GM19468 (cell line): ENCODE measurements around the gene SSPN.
"Not testable (repeated sequence)": the region's sequence is repeated elsewhere in the genome, so short reads cannot be mapped to it uniquely, and the experiment has no call there.

ENCODE experiments used
- ATAC-seq: cut with Tn5 transposase; IDR thresholded peaks from one replicate; pipeline ENCODE4 v1.9.1; 2021; ENCODE audit warnings: mild to moderate bottlenecking, moderate library complexity, moderate number of reproducible peaks; ENCODE audit not compliant: unreplicated experiment; ENCODE audit errors: extremely low read depth

SSPN gene

DNA sequence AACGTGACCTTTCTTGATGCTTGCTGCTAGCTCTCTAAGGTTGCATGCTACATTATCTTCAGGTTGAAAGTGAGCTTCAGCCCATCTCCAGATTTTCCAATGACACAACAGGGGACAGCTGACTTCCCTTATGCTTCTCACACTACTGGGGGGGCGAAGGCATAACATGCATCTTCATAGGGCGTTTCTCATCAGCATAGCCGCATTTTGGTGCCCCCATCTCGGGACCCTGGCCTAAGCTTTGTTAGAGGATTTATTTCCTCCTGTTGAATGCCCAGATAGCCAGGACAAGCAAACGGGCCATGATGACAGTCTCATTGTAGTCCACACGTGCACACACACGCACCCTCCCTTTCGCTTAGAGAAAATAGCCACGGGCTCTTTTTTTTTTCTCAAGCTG is 30.7 kb downstream of the SSPN start:
- no peak for ATAC-seq

DNA sequence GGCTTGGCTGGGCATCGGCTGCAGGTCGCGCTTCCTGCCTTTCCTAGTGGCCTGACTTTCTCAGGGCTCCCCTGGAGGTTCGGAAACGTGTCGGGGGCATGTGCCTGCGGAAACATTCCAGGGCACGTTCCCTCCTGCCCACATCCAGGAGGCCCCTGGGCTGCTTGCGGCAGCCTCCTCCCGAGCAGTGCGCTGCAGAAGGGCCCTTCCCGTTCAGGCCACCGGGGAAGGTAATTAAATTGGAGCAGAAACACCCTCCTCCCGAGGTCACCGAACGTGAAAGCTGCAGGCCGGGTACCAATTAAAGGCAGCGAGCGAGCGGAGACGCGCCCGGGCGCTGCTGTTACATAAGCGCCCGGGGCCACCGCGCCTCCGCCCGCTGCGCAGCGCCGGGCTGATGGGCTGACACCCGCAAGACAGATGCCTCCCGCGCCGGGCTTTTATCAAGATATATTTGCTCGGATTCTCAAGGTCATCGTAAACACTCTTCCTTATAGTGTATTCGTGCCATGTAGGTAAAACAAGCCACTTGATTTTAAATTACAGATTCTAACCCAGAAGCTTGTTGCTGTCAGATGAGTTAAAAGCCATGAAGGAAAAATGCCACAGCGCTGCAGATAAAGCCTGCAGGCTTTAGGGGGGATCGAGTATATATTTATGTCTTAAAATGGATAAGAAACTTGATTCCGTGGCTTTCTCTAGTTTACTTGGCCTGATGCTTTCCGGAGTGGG is 31.4 kb downstream of the SSPN start:
- ATAC-seq: no peak

GRCh38 chr12:26227361-26227745 is 32.0 kb downstream of the SSPN start:
- ATAC-seq: no peak

DNA sequence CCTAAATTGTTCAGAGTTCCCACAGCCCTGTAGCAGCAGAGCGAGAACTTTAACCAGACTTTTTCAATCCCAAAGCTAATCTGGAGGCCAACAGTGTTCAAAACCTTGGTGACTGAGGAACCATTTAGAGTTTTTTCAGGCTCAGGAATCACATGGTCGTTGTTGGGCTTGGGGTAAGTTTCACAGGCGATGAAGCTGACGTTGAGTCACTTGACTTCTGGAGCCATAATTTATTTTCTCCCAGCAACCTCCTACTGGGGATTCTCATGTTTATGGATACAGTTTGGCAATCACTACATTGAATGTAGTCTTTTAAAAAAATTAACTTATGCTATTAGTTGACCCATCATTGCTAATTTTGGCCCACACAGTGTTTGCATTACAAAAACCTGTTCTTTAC is 34.5 kb downstream of the SSPN start:
- ATAC-seq: no peak

DNA sequence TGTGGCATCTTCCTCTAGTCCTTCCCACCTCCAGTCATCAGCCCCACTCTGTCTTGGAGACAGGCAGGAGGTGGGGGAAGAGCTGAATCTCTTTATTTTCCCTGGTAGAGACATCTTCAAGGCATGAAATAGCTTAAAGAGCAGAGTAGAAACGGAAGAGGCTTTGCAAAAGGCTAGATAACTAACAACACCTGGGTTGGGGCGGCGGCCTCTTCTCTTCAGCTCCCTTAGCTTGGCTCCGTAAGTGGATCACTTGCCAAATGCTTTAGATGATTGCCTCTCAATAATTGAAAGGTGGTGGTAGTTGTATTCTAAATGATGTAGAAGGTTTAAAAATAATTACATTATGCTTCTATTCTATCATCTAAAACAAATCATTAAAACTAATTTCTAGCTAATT is 36.1 kb downstream of the SSPN start:
- ATAC-seq: no peak

GRCh38 chr12:26231921-26232320 is 36.5 kb downstream of the SSPN start:
- ATAC-seq: no peak

GRCh38 chr12:26233631-26234030 is 38.3 kb downstream of the SSPN start:
- ATAC-seq: no peak

- not testable (repeated sequence) for ATAC-seq
Measured at GRCh38 chr12:26235465-26235864, 40.1 kb downstream of the SSPN start.

DNA sequence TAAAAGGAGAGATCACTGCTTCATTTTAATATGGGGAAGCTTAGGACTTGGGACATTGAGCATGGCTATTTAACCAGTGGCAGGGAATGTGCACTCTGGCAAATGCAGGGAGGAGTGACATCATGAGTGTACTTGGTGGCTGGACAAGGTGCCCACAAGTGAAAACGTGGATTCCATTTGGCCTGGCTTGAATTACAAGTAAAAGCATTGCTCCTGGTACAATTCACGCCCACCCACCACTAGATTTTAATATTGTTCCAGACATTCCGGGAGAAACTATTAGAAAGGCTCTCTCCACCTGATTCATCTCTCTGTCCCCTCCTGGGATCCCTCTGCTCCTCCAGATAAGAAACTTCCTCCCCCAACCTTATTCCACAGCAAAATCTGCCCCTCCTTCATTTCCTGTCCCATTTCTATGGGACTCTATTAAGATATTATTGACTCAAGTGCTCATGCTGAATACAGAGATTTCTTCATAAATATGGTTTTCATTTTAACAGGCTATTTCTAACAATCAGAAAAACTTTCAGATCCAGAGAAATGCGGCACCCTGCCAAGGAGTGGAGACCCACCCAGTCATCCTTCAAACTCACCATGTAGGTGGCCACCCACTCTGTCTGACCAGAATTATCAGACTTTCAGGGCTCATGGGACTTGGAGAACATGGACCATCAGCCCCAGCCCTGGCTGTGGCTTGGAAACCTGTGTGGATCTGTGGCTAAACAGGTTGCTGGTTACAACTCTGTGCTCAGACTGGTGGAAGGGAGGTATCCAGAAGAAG is 43.2 kb downstream of the SSPN start:
- no peak for ATAC-seq

- no peak for ATAC-seq
Measured at GRCh38 chr12:26239122-26239851, 43.9 kb downstream of the SSPN start.

- no peak for ATAC-seq
Measured at GRCh38 chr12:26239852-26240815, 44.8 kb downstream of the SSPN start.

GRCh38 chr12:26241080-26241479 is 45.7 kb downstream of the SSPN start:
- ATAC-seq: no peak

GRCh38 chr12:26242683-26243082 is 47.3 kb downstream of the SSPN start:
- ATAC-seq: no peak

- ATAC-seq: no peak
Measured at GRCh38 chr12:26244503-26244902, 49.1 kb downstream of the SSPN start.

DNA sequence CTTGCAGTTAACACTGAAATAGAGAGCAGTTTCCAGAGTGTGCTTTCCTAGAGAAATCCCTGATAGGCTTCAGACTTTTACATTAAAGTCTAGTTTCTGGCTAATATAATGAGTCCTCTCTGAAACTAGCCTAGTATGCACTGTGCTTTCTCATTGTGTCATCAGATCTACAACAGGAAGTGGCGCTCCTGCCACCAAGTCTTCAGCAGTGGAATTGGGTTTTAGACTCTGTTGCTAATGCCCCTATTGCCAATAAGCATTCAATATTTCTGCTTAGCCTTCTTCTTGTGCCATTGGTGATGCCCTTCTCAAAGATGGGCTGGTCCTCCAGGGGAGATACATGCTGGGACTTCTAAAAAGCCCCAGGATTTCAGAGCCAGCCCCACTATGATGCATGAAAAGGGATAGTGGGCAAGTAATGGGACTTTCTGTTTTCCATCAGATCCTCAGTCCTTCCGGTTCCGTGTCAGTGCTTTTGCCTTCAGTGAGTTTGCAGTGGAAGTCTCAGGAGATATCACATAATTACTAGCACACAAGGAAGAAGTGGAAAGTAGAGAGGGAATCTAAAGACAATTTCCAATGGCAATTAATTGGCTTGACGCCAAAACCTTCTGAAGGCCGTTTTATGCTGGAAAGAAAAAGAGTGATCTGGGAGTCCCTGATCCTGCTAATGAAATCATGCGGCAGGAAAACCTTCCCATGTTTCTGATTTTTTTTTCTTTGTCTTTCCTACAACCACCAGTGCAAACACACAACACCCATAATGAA is 50.0 kb downstream of the SSPN start:
- no peak for ATAC-seq

DNA sequence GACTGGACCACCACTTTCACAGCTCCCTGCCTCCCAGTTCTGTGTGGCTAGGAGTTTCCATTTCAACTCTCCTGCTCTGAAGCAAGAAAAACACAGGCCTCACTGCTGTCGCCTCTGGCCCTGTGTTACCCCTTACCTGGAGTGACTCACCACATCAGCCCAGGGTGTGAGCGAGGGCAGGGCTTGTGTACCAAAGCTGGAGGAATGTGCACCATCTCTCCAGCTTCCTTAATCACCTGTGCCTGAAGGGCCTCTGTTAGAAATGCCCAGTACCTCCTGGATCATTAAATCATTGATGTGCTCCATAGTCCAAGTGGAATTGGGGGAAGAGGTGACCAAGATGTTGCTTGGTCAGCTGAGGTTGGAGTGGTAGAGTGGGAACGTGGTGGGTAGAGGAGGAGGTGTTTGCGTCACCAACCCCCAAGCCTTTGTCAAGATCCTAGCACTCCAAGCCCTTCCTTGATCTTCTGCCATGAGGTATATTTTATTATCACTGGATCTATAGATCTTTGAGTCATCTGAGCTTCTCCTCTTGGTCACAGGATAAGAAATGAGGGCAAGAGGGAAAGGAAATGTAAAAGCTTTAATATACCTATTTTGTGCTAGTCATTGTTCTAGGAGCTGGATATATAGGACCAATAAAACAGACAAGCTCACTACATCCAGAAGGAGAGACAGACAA is 51.3 kb downstream of the SSPN start:
- no peak for ATAC-seq

DNA sequence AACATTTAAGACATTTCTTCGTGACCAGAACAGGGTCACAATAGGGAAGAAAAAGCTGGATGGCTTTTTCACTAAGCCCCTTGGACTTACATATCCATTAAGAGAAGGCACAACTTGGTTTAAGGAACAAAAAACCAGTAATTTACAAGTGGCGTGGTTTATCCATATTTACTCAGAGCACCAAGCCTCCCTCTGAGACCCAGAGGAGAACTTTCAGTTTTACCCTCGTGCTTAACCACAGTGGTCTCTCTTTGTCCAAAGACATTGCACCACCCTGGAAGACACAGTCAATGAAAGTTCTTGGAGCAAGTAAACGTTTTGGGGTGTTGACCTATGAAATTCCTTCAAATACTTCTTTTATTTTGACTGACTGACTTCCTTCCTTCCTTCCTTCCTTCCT is 52.5 kb downstream of the SSPN start:
- ATAC-seq: no peak

DNA sequence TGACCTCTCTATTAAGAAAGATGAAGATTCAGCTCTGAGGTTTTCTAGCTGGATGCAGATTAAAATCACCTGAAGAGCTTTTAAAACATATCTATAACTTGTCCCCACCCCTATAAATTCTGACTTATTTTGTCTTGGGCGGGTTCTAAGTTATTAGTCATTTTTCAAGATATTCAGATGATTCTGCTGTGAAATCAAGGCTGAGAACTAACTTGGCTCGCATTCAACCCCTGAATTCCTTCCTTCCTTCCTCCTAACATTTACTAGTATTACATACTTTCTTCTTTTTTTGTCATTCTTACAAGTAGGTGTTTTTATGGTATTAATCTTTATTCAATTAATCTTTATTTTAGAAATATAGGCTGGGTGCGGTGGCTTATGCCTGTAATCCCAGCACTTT is 55.4 kb downstream of the SSPN start:
- ATAC-seq: no peak

GRCh38 chr12:26251600-26251999 is 56.2 kb downstream of the SSPN start:
- no peak for ATAC-seq
